B cell (primary cell): Measurements from ENCODE around the gene SCAMP3. TPM values are rescaled to one million over a fixed set of nuclear protein-coding genes. Genes with fewer than 3 reads are reported as not detected.

Experiments
- ATAC-seq: fragments of 200-7000 bp; cut with Tn5 transposase; one replicate; pipeline ENCODE4 v1.10.0; 2021; ENCODE audit warnings: low read depth, mild to moderate bottlenecking, moderate number of reproducible peaks, moderate library complexity
- CTCF ChIA-PET: fragments of 350-600 bp; sonication (Branson Sonifier 250); formaldehyde crosslinking; loops from one replicate; lab custom pipeline; 2021; ENCODE audit warnings: antibody characterized with exemption, inconsistent platforms; lab: Charles Lee
- POLR2A ChIA-PET: fragments of 350-600 bp; sonication (Branson Sonifier 250); formaldehyde crosslinking; loops from one replicate; lab custom pipeline; 2021; ENCODE audit warnings: antibody characterized with exemption; lab: Charles Lee
- DNase-seq: peaks from one replicate; pipeline ENCODE4 v3.0.0; 2013
- H2AFZ ChIP-seq: 2 replicates; pipeline ENCODE4 v1.6.1; 2012; ENCODE audit warnings: mild to moderate bottlenecking, low read depth, low read length; ENCODE audit not compliant: insufficient read depth, poor library complexity, severe bottlenecking
- H3K27ac ChIP-seq, 2 donors: 1 replicate in 1 of 2; 2 replicates in 1 of 2; pipeline ENCODE4 v1.5.1; 2012 to 2013; ENCODE audit warnings: low read length in 2 of 2, mild to moderate bottlenecking in 2 of 2, moderate library complexity in 1 of 2
- H3K27me3 ChIP-seq, 4 experiments: fragments of 200-600 bp in 1 of 4; sonication (generic) in 1 of 4; replicated peaks in 1 of 4; 1 replicate in 2 of 4; 2 replicates in 2 of 4; pipeline versions ENCODE4 v1.6.1 to v1.7.0; 2013 to 2016; ENCODE audit warnings: low read length in 3 of 4, mild to moderate bottlenecking in 2 of 4, mixed read lengths in 1 of 4, moderate library complexity in 1 of 4; ENCODE audit not compliant: insufficient read depth in 4 of 4, control insufficient read depth in 3 of 4; ENCODE audit errors: control extremely low read depth in 1 of 4
- H3K36me3 ChIP-seq, 2 experiments: replicated peaks in 1 of 2; 1 replicate in 1 of 2; 2 replicates in 1 of 2; pipeline versions ENCODE4 v1.6.1 to v1.7.1; 2013; ENCODE audit warnings: low read length in 1 of 2; ENCODE audit not compliant: insufficient read depth in 2 of 2, control insufficient read depth in 1 of 2; ENCODE audit errors: control extremely low read depth in 1 of 2, extremely low read depth in 1 of 2
- H3K4me1 ChIP-seq, 2 donors: fragments of 200-600 bp in 1 of 2; sonication (generic) in 1 of 2; 1 replicate in 1 of 2; 2 replicates in 1 of 2; pipeline versions ENCODE4 v1.5.1 to v1.6.1; 2013 to 2017; ENCODE audit warnings: low read length in 2 of 2; ENCODE audit not compliant: control insufficient read depth in 2 of 2, insufficient read depth in 2 of 2
- H3K4me2 ChIP-seq: replicated peaks from 2 replicates; pipeline ENCODE3; 2012; ENCODE audit warnings: mild to moderate bottlenecking, low read depth, low read length; ENCODE audit not compliant: poor library complexity, severe bottlenecking
- H3K4me3 ChIP-seq, 5 experiments: fragments of 200-600 bp in 1 of 5; sonication (generic) in 1 of 5; 1 replicate in 3 of 5; 2 replicates in 2 of 5; pipeline versions ENCODE4 v1.5.1 to v1.7.0; 2011 to 2016; ENCODE audit warnings: low read length in 4 of 5, mild to moderate bottlenecking in 4 of 5, low read depth in 2 of 5, control low read depth in 1 of 5, moderate library complexity in 1 of 5; ENCODE audit not compliant: insufficient read depth in 1 of 5; ENCODE audit errors: control extremely low read depth in 1 of 5, extremely low read depth in 1 of 5
- H3K79me2 ChIP-seq: fragments of 200-600 bp; sonication (generic); one replicate; pipeline ENCODE4 v1.6.0; 2016; ENCODE audit warnings: low read length; ENCODE audit not compliant: control insufficient read depth, insufficient read depth
- H3K9ac ChIP-seq: fragments of 200-600 bp; sonication (generic); 2 replicates; pipeline ENCODE4 v1.6.1; 2017; ENCODE audit warnings: mild to moderate bottlenecking, low read length, moderate library complexity
- H3K9me3 ChIP-seq, 3 donors: one replicate each; pipeline versions ENCODE4 v1.6.1 to v1.7.1; 2013; ENCODE audit warnings: low read length in 2 of 3; ENCODE audit not compliant: control insufficient read depth in 2 of 3, insufficient read depth in 1 of 3; ENCODE audit errors: control extremely low read depth in 1 of 3
- H4K20me1 ChIP-seq: 2 replicates; pipeline ENCODE4 v1.6.0; 2012; ENCODE audit warnings: mild to moderate bottlenecking, low read length; ENCODE audit not compliant: insufficient read depth, control insufficient read depth, poor library complexity, severe bottlenecking
- H3K27ac Mint-ChIP-seq: one replicate; pipeline ENCODE4 v1.8.0; 2021; ENCODE audit warnings: mixed read lengths
- H3K27me3 Mint-ChIP-seq: one replicate; pipeline ENCODE4 v1.8.0; 2021; ENCODE audit warnings: mixed read lengths
- H3K4me1 Mint-ChIP-seq: one replicate; pipeline ENCODE4 v1.8.0; 2021; ENCODE audit warnings: mixed read lengths
- H3K4me3 Mint-ChIP-seq: one replicate; pipeline ENCODE4 v1.8.0; 2021; ENCODE audit warnings: mixed read lengths
- H3K9me3 Mint-ChIP-seq: one replicate; pipeline ENCODE4 v1.8.0; 2022; ENCODE audit warnings: mixed read lengths; ENCODE audit not compliant: insufficient read depth
- EZH2 ChIP-seq: IDR thresholded peaks from 2 replicates; pipeline ENCODE4 v1.6.1; 2012; ENCODE audit warnings: borderline replicate concordance, low read depth, mild to moderate bottlenecking, moderate library complexity, low read length; ENCODE audit not compliant: insufficient read depth, poor library complexity, severe bottlenecking
- WGBS: methylation state at CpG from one replicate; pipeline ENCODE4 v1.1.5; 2013; ENCODE audit warnings: missing lambda C conversion rate; ENCODE audit not compliant: insufficient coverage; 5-methylcytosine and 5-hydroxymethylcytosine counted together
- intact Hi-C: fragments of 100-400 bp; cut with micrococcal nuclease; formaldehyde crosslinking; loops from one replicate; pipeline ENCODE4 v1.10.0; 2022
- polyA plus RNA-seq: library from polyadenylated mRNA; depleted of rRNA; stranded (reverse); fragments of >200 nt; gene quantifications from 2 replicates; pipeline ENCODE4 v1.2.3, GENCODE V29; 2012
- total RNA-seq, 2 donors: library from RNA; stranded (reverse); fragments of 120-200 nt in 1 of 2; gene quantifications; 1 replicate in 1 of 2; 2 replicates in 1 of 2; pipeline versions ENCODE4 v1.2.3 to v1.2.4, GENCODE V29; 2013 to 2022
- TF ChIP-seq, protein P1 (sequence below): fragments of 200-600 bp; IDR thresholded peaks from one replicate; pipeline ENCODE4 v1.8.0; 2022; ENCODE audit warnings: antibody characterized with exemption, mild to moderate bottlenecking

The SCAMP3 gene
- total and polyA plus RNA-seq, 2 donors (not counting 1 experiment from before 2014, with no cell fraction given) = 79.8 to 107 TPM

DNA sequence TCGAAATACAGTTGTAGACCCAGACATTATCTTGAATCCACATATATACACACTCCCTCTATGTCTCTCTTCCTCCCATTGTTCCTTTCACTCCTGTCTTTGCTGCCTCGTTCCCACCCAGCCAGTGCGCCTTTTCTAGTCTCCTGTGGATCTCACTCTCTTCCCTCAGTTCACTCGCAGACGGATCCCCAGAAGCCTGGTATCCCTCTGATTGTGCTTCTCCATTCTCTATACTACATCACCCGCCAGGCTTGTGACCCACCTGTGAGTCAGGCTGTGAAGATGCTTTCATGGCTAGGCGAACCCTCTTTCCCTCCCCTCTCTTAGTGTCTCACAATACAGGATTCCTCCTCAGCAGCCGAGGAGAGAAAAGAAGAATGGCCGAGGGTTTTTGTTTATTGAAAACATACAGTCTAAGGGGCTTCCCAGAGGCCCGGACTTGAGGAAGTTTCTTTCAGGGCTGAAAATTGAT, 16.6 kb upstream of the SCAMP3 start:
- TF ChIP-seq, protein P1, sequence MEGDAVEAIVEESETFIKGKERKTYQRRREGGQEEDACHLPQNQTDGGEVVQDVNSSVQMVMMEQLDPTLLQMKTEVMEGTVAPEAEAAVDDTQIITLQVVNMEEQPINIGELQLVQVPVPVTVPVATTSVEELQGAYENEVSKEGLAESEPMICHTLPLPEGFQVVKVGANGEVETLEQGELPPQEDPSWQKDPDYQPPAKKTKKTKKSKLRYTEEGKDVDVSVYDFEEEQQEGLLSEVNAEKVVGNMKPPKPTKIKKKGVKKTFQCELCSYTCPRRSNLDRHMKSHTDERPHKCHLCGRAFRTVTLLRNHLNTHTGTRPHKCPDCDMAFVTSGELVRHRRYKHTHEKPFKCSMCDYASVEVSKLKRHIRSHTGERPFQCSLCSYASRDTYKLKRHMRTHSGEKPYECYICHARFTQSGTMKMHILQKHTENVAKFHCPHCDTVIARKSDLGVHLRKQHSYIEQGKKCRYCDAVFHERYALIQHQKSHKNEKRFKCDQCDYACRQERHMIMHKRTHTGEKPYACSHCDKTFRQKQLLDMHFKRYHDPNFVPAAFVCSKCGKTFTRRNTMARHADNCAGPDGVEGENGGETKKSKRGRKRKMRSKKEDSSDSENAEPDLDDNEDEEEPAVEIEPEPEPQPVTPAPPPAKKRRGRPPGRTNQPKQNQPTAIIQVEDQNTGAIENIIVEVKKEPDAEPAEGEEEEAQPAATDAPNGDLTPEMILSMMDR = peak; percentile 30
- TF ChIP-seq EZH2 = no peak
- H3K36me3 ChIP-seq = no peaks in the 10 kb centered on the region

More for the DNA sequence above, 16.6 kb upstream of the SCAMP3 start:
- no peaks in the 10 kb centered on the region for H3K9me3 Mint-ChIP-seq
- no peak overlapping the region for H3K4me3 ChIP-seq
- peak overlapping the region; percentile 100 for H3K4me2 ChIP-seq
- no peak overlapping the region for H3K9ac ChIP-seq
- ChIA-PET POLR2A (no interaction called here), CTCF (interaction anchor here (0.7 to 1.3 kb wide), 4 partner anchors 42 to 222 kb away, joined by 3 to 7 read pairs (median 4); partner anchors contain the start of gene RUSC1)
- ATAC-seq (no peak), DNase-seq (no peak)
- peak overlapping the region; percentile 83 for H3K4me3 Mint-ChIP-seq
- no peaks in the 10 kb centered on the region for H3K27me3 Mint-ChIP-seq
- no peak overlapping the region for H2AFZ ChIP-seq
- H3K27me3 ChIP-seq = no peaks in the 10 kb centered on the region
- H3K9me3 ChIP-seq = no peaks in the 10 kb centered on the region
- peaks cover 23% of the 10 kb centered on the region for H3K4me1 Mint-ChIP-seq
- 60% methylated on average over 8 of the region's 10 CpGs for WGBS
- peak overlapping the region; percentile 12 for H3K27ac Mint-ChIP-seq
- peaks cover 18 to 27% of the 10 kb centered on the region in 2 donors for H3K4me1 ChIP-seq
- H3K27ac ChIP-seq = no peak overlapping the region
- H3K79me2 ChIP-seq = peaks cover 2% of the 10 kb centered on the region
- H4K20me1 ChIP-seq = no peaks in the 10 kb centered on the region
- intact Hi-C loops = loop anchor here (1.0 to 5.0 kb wide), 3 partner anchors 36 to 191 kb away; partner anchors contain the start of gene RUSC1
